ENCODE measurements around the gene CMTM7. TPM values are rescaled to one million over a fixed set of nuclear protein-coding genes. Genes with fewer than 3 reads are reported as not detected.

CMTM7 gene
- total and polyA plus RNA-seq, 2 of the 13 experiments (the other 11 are each of a cell fraction or from before 2014, with no cell fraction given) = 20.9 to 21.4 TPM

DNA sequence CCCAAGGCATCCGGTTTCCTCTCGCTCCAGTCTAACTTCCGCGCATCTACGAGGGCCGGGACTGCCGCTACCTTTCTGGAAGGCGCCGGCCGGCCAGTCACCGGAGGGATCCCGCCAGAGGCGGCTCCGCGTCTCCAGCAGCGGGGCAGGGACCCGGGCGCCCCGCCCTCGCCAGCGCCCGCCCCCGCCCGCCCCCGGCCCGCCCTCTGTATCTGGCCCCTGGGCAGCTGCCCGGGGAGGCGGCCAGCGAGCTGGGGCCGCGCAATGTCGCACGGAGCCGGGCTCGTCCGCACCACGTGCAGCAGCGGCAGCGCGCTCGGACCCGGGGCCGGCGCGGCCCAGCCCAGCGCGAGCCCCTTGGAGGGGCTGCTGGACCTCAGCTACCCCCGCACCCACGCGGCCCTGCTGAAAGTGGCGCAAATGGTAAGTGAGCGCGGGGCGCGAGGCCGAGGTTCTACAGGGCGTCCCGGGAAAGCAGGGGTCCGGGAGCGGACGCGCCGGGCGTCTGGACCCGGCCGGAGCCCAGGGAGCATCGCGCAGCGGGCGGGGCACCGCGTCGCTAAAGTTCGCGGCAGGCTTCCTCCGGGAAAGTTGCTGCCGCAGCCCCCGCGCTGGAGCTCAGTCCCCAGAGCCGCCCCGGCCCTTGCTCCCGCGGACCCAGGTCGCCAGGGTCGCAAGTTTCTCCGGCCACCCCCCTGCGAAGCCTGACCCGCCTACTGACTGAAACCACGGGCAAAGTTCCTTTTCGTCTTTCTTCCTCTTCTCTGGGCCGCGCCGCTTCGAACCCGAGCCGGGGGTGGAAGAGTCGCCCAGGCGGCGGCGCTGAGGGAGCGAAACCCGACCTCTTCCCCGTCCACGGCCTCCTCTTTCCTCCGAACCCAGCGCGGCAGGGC lies at the start of gene CMTM7 (continued):
- TF ChIP-seq TERF1 (CRISPR knock-in tag; IDR thresholded peaks at IDR 0.05) (no peak), ZNF33A (CRISPR knock-in tag; IDR thresholded peaks at IDR 0.05; ENCODE audit: borderline replicate concordance) (no peak), ATF7 (IDR thresholded peaks at IDR 0.05) (no peak), ATF7 (CRISPR knock-in tag; IDR thresholded peaks at IDR 0.05) (no peak), ZSCAN30 (CRISPR knock-in tag; IDR thresholded peaks at IDR 0.05) (no peak), ZSCAN21 (CRISPR knock-in tag; IDR thresholded peaks at IDR 0.05; ENCODE audit: borderline replicate concordance) (peak; percentile 76; the same call in 1 of the 2 replicates), AHR (CRISPR knock-in tag; IDR thresholded peaks at IDR 0.05) (peak; percentile 6; the same call in 1 of the 2 replicates), STAG1 (CRISPR knock-in tag; IDR thresholded peaks at IDR 0.05) (no peak), ARID2 (CRISPR knock-in tag; IDR thresholded peaks at IDR 0.05; ENCODE audit: borderline replicate concordance) (no peak), ZNF230 (CRISPR knock-in tag; IDR thresholded peaks at IDR 0.05) (no peak), ZNF263 (CRISPR knock-in tag; IDR thresholded peaks at IDR 0.05) (no peak), LCORL (IDR thresholded peaks at IDR 0.05) (no peak), LCORL (CRISPR knock-in tag; IDR thresholded peaks at IDR 0.05) (peak; percentile 67; the same call in 1 of the 2 replicates), FOXP1 (IDR thresholded peaks at IDR 0.05) (no peak), FOXP1 (CRISPR knock-in tag; IDR thresholded peaks at IDR 0.05) (no peak), ZNF235 (CRISPR knock-in tag; IDR thresholded peaks at IDR 0.05; ENCODE audit: borderline replicate concordance) (no peak; the same call in 1 of the 2 replicates), AKAP8 (CRISPR knock-in tag; IDR thresholded peaks at IDR 0.05) (0 out of 2 replicates have a peak, but pooled peaks have one; percentile 36), MBD4 (IDR thresholded peaks at IDR 0.05; ENCODE audit: borderline replicate concordance, low read length) (no peak), NFAT5 (CRISPR knock-in tag; IDR thresholded peaks at IDR 0.05) (peak; percentile 49; the same call in 1 of the 2 replicates)
- TF ChIP-seq, protein P1, sequence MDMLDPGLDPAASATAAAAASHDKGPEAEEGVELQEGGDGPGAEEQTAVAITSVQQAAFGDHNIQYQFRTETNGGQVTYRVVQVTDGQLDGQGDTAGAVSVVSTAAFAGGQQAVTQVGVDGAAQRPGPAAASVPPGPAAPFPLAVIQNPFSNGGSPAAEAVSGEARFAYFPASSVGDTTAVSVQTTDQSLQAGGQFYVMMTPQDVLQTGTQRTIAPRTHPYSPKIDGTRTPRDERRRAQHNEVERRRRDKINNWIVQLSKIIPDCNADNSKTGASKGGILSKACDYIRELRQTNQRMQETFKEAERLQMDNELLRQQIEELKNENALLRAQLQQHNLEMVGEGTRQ (IDR thresholded peaks at IDR 0.05; ENCODE audit: low read depth, low read length) = no peak
- TF ChIP-seq, protein P1 (CRISPR knock-in tag; IDR thresholded peaks at IDR 0.05; ENCODE audit: borderline replicate concordance) = no peak
- TF ChIP-seq, protein P2, sequence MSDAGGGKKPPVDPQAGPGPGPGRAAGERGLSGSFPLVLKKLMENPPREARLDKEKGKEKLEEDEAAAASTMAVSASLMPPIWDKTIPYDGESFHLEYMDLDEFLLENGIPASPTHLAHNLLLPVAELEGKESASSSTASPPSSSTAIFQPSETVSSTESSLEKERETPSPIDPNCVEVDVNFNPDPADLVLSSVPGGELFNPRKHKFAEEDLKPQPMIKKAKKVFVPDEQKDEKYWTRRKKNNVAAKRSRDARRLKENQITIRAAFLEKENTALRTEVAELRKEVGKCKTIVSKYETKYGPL (CRISPR knock-in tag; IDR thresholded peaks at IDR 0.05) = no peak
